Measurements from ENCODE around the gene LY6G6D.
"Not testable (repeated sequence)": the region's sequence is repeated elsewhere in the genome, so short reads cannot be mapped to it uniquely, and the experiment has no call there.

Gene LY6G6D

DNA sequence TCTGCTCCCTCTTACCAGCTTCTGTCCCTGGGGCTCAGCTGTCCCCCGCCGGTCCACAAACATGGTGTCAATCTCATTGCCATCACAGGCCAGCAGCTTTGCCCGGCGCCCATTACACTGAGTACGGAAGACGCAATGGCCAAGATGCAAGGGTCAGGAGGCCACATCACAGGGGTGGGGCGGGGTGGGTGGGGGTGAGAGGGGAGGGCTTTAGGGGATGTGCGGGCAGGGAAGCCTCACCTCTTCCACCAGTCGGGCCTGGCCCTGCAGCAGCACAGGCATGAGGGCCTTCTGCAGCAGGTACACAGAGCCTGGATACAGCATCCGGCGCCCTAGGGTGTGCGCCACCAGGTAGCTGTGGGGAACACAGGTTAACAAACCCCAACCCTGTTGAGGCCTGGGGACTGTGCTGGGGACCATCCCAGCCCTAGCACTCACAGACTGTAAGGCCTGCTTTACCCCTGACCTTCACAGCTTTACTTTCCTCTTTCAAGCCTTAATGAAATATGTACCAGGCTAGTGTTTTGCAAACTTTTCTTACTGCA is 23.5 kb upstream of the LY6G6D start:
- in situ Hi-C loops (cut with MboI; ENCODE audit: low sequenced_read_pairs) = no loop called here

DNA sequence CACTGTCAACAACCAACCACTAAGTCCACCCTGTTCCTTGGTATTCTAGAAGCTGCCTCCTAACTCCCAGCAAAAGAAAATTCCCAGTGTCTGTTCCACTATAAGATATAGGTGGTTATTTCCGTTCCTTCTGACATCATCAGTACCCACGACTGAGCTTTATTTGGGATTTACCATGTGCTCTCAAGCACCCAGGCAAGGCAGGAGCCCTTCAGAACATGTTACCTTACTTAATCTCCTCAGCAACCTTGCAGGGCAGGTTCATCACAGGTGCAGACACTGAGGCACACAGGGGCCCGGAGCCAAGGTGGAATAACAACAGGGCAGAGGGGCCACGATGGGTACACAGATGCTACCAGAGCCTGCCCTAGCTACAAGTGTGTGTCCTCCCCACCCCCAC is 22.8 kb upstream of the LY6G6D start:
- in situ Hi-C loops (cut with MboI; ENCODE audit: low sequenced_read_pairs) = no loop called here

DNA sequence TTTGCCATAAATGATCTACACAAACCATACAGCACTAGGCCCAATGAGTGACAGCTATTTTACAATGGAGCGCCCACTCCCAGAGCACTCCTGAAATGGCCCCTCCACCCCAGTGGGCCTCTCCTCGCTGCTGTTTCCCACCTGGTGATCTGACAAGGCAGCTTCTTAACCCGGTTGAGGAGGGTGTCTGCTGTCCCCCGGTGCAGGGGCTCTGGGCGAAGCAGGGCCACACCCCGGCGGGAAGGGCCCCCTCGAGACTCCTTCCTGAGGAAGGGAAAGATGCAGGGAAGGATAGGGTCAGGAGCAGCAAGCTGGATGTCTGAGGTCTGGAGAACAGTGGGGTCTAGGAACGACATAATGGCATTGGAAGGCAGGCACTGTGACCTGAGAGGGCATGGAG is 22.3 kb upstream of the LY6G6D start:
- in situ Hi-C loops (cut with MboI; ENCODE audit: low sequenced_read_pairs) = no loop called here

DNA sequence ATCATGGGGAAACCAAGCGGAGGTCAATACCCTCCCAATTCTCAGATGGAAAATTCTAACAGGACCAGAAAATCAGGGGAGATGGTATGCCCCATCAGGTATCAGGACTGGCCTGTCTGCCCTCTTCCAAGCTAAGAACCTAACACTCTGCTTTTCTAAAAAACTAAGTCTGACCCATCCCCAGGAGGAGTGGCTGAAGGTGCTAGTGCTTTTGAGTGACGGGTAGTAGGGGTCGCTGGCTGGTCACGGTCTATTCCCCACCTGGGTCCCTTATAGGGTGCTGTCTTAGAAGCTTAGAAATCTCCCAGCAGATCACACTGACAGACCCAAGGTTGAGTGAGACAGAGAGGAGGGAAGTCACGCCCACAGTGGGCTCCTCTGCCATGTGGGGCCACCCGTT is 21.6 kb upstream of the LY6G6D start:
- in situ Hi-C loops (cut with MboI; ENCODE audit: low sequenced_read_pairs) = no loop called here

DNA sequence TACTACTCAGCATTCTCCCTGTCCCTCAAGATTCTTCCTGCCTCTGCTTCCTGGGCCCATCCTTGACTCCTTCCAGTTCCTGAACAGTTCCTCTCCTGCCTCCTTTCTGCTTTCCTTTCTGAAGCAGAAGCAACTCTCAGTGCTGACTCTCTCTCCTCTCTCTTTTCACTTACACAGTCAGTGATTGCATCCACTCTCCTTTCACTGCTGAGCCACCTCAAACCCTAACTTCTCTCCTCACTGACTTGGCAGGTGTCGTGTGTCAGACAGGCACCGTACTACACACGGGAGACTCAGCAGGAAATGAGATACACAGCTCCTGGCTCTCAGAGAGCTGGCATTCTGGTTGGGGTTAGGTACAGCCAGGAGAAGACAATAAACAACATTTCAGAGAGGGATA is 17.6 kb upstream of the LY6G6D start:
- in situ Hi-C loops (cut with MboI; ENCODE audit: low sequenced_read_pairs) = no loop called here

DNA sequence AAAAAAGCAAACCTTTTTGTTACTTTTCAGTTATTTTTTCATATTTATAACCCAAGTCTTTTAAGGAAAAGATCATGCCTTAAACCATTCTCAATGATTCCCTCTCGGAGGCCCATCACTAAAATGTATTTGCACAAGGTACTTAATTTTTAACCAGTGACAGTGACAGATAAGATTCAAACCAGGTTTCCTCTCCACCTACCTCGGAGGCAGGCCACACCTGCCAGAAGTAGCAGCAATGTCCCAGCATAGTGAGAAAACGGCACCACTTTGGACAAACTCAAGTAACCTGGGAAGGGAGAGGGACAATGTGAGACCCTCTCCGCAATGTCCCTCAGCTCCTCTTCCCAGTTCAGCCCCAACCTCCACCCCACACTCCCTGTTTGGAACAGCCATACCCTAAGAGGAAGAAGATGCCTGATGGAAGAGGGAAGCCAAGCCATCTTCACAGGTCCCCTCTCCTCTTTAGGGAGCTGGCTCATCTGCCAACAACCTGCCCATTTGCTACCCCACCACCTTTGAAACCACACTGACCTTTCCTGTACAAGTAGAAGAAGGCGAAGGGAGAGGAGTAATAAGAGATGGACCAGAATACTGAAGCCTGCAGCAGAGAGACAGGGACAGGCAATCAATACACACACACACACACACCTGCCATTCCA is 14.3 kb upstream of the LY6G6D start:
- in situ Hi-C loops (cut with MboI; ENCODE audit: low sequenced_read_pairs) = no loop called here

DNA sequence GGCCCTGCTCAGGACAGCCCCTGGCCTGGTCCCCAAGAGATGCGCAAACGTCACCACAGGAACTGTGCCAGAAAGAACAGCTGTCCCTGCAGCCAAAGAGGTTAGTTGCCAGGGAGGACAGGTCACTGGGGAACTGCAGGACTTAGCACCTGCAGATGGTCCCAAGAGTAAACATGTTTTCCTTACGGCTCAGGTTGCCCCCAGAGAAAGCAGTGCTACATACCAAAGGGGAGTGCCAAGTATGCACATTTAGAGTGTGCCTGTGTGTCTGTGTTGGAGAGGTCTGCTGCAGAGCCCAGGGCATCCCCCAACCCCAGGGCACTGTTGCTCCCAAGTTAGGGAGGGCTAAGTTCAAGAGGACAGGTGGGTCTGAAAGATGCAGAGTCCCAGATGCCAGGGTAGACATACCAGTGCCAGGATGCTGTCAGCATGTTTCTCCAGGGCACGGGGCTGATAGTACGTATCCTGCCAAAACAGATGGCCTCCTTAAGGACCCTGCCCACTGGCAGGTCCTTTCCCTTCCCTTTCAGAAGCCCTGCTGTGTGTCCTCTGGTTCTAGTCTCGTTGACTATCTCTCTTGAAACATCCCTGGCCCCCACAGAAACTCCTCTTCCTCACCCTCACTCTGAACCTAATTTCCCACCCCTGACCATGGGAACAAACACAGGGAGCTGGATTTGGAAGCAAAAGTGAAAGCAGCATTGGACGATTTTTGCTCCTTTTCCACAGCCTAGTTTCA is 13.3 kb upstream of the LY6G6D start:
- in situ Hi-C loops (cut with MboI; ENCODE audit: low sequenced_read_pairs) = no loop called here

DNA sequence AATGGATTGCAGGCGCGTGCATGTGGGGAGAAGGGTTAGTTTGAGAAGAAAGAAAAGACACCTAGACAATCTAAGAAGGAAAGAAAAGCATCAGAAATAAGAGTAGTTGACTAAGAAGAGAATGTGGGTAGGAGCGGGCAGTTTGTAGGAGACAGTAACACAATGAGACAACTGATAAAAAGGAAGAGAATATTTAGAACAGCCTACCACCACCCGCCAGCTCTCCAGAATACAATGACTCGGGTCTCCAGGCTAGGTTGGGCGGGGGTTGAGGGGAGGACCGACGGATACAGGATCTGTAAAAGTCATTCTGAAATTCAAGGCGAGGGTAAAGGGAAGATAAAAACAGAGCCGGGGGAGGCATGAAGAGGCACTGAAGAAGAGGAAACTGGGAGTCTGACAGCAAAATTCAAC is 12.7 kb upstream of the LY6G6D start:
- in situ Hi-C loops (cut with MboI; ENCODE audit: low sequenced_read_pairs) = no loop called here

DNA sequence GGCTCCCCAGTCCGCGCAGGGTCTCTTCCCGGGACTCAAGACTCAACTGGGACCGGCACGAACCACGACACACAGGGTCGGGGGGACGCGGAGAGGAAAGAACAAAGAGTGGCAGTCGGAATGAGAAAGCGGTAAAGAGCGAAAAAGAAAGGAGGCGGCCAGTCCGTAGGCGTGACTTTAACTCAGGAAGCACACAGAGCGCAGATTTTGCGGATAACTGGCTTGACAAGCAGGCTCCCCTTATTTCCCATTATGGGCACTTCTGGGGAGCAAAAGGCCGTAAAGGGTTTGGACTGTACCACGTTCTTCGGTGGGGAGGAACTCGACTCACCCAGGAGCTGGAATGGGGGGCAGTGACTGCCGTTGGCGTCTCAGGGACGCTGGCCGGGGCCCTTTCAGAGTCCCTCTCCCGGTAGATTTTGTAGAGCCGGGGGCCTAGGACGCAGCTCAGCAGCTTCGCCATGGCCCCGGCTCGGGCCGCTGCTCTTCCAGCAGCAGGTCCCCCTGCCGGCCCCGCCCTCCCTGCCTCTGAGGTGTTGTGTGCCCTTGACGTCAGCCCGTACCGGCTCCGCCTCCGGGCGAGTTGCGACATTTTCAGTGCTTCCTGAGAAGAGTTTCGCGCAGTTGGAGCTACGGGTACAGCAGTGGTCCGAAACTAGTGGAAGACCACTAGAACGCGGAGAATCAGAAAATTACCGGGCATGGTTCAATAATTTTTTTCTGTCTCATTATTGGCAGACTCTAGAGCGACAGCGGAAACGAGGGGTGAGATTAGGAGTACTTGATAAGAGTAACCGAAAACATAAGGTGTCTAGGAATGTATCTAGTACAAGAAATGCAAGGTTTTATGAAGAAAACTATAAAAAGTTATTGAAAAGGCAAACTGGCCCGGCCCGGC is 12.1 kb upstream of the LY6G6D start, which contains the start of gene ABHD16A:
Gene ABHD16A, minus strand, starts transcription at position 506 of the 898 bp plus-strand sequence. Its CDS starts 43 bp downstream, at position 463.
- in situ Hi-C loops (cut with MboI; ENCODE audit: low sequenced_read_pairs) = no loop called here

DNA sequence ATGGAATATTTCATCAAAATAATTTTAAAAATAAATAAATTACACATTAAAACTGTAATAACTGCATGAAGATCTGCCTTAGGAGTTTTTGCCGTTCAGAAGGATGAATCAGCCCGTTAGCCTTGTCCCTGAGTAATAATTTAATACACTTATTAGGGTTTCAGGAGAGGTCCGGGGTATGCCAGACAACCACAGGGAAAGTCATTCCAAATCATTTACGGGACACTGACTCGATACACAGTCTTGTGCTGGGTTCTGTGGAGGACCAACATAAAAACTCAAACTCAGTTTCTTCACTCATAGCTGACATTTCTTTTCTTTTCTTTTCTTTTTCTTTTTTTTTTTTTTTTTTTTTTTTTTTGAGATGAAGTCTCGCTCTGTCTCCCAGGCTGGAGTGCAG is 9.2 kb upstream of the LY6G6D start:
- in situ Hi-C loops (cut with MboI; ENCODE audit: low sequenced_read_pairs) = no loop called here

DNA sequence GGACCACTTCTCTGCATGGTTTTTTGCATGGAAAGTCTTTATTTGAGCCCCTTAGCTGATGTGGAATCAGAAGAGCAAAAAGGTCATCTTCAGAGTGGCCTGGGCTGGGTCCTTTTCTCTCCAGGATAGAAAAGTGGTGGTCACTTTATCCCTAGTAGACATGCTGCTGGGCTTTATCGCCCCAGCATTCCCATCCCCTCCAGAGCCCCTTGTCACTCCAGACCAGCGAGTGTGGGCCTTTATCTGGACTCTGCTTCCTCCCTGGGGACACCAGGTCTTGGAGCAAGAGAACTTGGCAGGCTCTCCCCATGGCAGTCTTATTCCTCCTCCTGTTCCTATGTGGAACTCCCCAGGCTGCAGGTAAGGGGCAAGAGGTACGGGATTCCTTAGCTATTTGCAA is 8.5 kb upstream of the LY6G6D start, which contains the start of gene LY6G6F:
Gene LY6G6F, plus strand, starts transcription at position 268 of the 400 bp plus-strand sequence. Its CDS starts 41 bp downstream, at position 309.
- in situ Hi-C loops (cut with MboI; ENCODE audit: low sequenced_read_pairs) = no loop called here

DNA sequence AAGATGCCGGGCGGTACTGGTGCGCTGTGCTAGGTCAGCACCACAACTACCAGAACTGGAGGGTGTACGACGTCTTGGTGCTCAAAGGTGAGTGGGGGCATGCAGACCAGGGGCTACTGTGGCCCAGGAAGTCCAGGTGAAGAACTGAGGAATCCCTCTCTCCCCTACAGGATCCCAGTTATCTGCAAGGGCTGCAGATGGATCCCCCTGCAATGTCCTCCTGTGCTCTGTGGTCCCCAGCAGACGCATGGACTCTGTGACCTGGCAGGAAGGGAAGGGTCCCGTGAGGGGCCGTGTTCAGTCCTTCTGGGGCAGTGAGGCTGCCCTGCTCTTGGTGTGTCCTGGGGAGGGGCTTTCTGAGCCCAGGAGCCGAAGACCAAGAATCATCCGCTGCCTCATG is 7.4 kb upstream of the LY6G6D start:
- in situ Hi-C loops (cut with MboI; ENCODE audit: low sequenced_read_pairs) = no loop called here

DNA sequence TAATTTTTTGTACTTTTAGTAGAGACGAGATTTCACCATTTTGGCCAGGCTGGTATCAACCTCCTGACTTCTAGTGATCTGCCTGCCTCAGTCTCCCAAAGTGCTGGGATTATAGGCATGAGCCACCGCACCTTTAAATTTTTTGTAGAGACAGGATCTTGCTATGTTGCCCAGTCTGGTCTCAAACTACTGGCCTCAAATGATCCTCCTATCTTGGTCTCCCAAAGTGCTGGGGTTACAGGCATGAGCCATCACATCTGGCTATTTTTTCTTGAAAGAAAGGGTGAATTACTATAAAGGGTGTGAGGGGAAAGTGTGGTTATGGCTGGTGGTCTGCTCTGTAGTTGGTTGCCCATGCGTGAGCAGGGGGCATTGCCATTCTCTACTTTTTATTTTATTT is 6.9 kb upstream of the LY6G6D start:
- in situ Hi-C loops (cut with MboI; ENCODE audit: low sequenced_read_pairs) = no loop called here

DNA sequence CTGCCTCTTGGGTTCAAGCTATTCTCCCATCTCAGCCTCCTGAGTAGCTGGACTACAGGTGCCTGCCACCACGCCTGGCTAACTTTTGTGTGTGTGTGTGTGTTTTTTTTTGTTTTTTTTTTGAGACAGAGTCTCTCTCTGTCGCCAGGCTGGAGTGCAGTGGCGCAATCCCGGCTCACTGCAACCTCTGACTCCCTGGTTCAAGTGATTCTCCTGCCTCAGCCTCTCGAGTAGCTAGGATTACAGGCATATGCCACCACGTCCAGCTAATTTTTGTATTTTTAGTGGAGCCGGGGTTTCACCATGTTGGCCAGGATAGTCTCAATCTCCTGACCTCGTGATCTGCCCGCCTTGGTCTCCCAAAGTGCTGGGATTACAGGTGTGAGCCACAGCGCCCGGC is 6.0 kb upstream of the LY6G6D start:
- in situ Hi-C loops (cut with MboI; ENCODE audit: low sequenced_read_pairs) = not testable (repeated sequence)

DNA sequence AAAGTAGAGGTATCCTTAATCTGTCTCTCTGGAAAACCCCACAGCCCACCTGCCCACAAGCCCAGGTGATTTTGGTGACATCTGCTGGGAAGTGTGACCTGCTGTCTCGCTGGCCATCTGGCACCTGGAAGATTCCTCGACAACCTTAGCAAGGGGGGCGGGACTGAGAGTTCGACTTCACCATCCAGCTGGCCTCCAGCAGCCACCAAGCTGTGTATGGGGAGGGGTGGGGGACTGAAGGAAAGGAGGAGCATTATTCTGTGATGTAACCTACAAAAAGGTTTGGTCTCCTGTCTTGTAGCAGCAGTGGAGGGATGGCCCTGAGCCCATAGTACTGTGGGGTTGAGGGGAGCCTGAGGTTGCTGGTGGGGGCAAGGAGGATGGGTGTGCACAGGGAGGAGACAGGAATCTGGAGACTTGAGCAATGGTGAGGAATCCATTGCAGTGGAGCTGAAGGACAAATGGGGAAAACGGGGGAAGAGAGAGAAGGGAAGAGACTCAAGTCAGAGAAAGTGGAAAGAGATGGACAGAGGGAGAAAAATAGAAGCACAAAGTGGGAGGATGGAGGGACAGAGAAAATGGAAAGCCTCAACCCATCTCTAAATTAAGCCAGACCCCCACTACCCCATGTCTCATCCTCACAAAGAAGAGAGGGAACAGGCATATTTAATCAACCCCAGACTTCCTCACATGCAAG is 4.5 kb upstream of the LY6G6D start:
- in situ Hi-C loops (cut with MboI; ENCODE audit: low sequenced_read_pairs) = no loop called here

DNA sequence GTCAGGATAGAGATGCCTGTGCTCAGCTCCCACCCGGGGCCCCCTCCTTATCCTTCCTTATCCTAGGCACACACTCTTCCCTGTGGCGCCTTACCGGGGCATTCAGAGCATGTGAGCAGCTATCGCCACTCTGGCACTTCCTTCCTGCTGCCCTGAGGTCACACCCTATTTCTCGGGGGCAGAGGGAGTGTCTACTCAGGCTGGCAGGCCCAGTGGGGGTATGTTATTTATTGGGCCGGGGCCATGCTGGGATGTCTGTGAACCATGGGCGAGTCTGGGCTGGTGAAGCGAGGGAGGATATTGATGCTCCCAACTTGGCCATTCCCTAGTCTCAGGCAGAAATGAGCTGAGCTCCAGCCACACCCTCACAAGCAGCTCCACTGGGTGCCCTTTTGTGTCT is 3.9 kb upstream of the LY6G6D start:
- in situ Hi-C loops (cut with MboI; ENCODE audit: low sequenced_read_pairs) = no loop called here

DNA sequence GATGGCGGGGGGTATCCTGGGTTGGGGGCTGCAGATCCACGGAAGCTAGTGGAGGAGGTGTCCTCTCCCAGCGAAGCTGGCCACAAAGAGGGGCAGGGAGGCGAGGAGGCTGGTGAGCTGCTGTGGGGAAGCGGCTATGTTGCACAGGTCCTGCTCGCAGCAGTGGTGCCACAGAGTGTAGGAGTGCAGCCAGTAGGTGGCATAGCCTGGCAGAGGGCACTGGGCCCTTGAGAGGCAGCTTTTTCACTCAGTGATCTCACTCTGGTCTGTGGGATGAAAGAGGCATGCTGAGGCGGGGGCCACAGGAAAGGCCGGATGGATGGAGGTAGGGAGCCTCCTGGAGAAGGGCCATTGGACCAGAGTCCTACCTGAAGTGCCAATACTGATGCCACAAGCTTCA is 2.9 kb upstream of the LY6G6D start:
- in situ Hi-C loops (cut with MboI; ENCODE audit: low sequenced_read_pairs) = no loop called here

DNA sequence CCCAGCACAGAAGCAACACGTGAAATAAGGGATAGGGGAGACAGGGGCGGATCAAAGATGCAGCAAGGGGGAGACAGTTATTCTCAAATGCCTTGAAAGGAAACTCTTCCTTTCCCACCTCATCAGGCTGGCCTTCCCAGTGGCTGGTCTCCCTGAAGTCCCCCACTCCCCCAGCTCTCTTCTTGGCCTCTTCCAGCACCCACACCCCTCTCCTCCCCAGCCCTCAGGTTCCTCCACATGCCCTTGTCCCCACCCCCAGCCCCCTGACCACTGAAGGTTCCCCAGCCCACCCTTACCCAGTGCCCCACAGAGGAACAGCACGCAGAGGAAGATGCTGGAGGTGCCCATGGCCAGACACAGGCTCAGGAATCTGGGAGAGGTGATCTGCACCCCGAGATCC is 1.7 kb upstream of the LY6G6D start:
- in situ Hi-C loops (cut with MboI; ENCODE audit: low sequenced_read_pairs) = no loop called here

DNA sequence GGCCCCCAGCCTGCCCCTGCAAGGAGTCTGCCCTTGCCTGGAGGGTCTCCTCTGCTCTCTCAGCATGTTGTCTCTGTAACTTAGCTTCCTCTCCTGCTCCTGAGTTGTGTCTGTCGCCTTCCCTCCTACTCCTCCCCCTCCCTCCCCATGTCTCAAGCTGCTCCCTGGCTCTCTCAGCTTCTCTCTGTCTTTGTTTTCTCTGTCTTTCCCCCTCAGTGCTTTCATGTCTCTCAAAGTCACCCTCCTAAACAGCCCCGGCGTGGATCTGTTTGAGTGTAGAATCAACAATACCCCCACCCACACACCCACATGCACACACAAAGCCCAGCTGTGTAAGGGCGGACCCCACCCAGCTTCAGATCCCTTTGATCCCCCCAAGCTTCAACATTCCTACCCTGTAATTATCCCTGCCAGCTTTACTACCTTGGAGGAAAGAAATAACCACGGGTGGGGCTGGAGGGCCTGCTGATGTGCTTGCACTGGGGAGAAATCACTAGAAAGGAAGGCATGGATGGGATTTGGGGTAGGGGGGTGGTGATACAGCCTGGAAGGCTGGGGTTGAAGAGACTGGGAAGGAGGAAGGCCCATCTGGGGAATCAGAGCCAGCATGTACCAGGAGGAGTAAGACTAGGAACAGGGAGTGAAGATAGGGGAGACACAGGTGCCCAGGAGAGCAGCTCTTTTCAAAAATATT is 1.0 kb upstream of the LY6G6D start:
- in situ Hi-C loops (cut with MboI; ENCODE audit: low sequenced_read_pairs) = no loop called here
